Right renal pelvis (tissue), 4 donors: ENCODE results near the gene MCOLN1. TPM values are rescaled to one million over a fixed set of nuclear protein-coding genes. Genes with fewer than 3 reads are reported as not detected.

ENCODE experiments used
- DNase-seq, 4 donors: peaks; one replicate each; pipeline ENCODE4 v3.0.0-alpha.2; 2013; ENCODE audit warnings: low read depth in 4 of 4, low spot score in 3 of 4, missing footprints in 1 of 4
- polyA plus RNA-seq, 4 donors: library from polyadenylated mRNA; unstranded; fragments of 120-200 nt; gene quantifications; one replicate each; pipeline ENCODE4 v1.2.1, GENCODE V29; 2013; ENCODE audit not compliant: insufficient read length in 4 of 4

Gene MCOLN1
- polyA plus RNA-seq, 4 donors: 15.2 to 19.7 (median 16.1) TPM

GRCh38 chr19:7500811-7501450 is 21.5 kb upstream of the MCOLN1 start:
- DNase-seq: peak in 1 of 4 donors; percentile 65

GRCh38 chr19:7502552-7502951 is 19.9 kb upstream of the MCOLN1 start:
- DNase-seq: no peak

GRCh38 chr19:7504684-7505083 is 17.7 kb upstream of the MCOLN1 start:
- no peak for DNase-seq

GRCh38 chr19:7505288-7505681 is 17.1 kb upstream of the MCOLN1 start:
- no peak for DNase-seq

- DNase-seq: no peak
Measured at GRCh38 chr19:7505682-7506384, 16.6 kb upstream of the MCOLN1 start.

- no peak for DNase-seq
Measured at GRCh38 chr19:7506385-7507328, 15.8 kb upstream of the MCOLN1 start.

GRCh38 chr19:7507884-7508283 is 14.5 kb upstream of the MCOLN1 start:
- no peak for DNase-seq

DNA sequence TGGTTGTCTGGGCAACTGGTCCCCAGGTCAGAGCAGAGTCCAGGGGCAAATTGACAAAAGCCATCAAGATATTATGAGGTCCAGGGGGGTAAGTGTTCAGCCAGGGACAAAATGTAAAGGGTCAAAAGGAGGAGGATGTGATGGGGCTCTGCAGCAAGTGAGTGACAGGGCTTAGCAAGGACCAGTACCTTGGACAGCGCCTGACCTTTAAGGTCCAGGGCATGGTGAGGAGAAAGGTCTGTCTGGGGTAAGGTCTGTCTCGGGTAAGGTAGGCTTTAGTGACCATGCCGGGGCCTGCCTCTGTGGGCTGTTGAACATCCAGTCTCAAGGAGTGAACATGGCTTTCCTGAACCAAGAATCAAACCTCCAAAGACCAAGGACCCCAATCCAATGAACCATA is 12.8 kb upstream of the MCOLN1 start:
- DNase-seq: no peak

- DNase-seq: no peak
Measured at GRCh38 chr19:7512400-7512851, 10.0 kb upstream of the MCOLN1 start.

GRCh38 chr19:7513809-7514642 is 8.4 kb upstream of the MCOLN1 start:
- no peak for DNase-seq

- no peak for DNase-seq
Measured at GRCh38 chr19:7515110-7515644, 7.2 kb upstream of the MCOLN1 start.

DNA sequence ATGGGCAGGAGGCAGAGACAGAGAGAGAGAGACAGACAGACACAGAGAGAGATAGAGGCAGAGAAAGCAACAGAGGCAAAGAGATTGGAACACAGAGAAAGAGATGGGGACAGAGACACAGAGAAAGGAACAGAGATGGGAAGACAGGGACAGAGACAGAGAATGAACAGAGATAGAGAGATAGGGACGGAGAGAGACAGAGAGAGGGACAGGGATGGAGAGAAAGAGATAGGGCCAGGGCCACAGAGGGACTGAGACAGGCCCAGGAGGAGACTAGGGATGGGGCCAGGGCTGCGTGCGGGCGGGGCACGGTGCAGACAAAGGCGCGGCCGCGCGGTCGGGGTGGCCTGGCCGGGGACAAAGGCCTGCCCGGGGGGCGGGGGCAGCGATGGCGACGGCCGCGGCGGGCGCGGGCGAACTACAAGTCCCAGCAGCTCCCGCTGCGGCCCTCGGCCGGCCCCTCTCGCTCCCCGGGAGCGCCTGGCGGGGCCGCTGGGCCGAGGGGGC is 6.7 kb upstream of the MCOLN1 start, which contains the start of gene ZNF358:
Gene ZNF358 (plus strand): TSS at position 459 of the 507 bp plus-strand sequence. CDS start 3,140 bp downstream, outside the sequence.
- peak in 1 of 4 donors; percentile 68 for DNase-seq

DNA sequence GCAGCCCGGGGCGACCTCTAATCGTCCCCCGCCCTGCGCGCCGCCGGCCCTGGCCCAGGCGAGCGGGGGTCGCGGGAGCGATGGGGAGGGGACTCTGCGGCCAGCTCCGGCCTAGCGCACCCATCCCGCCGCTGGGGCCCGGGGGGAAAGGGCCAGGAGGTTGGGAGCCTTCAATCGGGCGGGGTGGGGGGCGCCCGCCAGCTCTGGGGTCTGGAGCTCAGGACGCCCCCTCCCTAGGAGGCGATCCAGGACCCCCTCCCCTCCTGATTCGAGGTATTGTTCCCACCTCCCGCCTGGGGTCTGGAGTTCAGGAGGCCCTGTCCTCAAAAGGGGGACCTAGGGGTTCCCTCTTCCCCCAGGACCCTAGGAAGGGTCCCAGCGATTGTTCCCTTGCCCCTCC is 6.1 kb upstream of the MCOLN1 start:
- DNase-seq: no peak

DNA sequence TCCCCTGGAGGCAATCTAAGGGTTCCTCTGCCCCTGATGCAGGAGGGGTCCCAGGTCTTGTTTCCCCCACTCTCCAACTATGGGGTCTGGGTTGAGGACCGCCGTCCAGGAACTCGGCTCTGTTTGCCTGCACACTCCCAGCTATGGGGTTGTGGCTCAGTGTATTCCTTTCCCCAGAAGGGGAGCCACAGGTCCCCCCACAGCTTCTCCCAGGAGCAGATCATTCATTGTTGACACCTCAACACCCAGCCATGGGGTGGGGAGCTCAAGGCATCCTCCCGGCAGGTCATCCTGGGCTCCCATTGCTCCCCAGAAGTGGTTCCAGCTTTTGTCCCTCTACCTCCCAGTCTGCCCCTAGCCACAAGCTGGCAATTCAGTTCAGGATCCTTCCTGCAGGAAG is 5.5 kb upstream of the MCOLN1 start:
- DNase-seq: no peak

GRCh38 chr19:7519361-7520130 is 2.9 kb upstream of the MCOLN1 start:
- no peak for DNase-seq

GRCh38 chr19:7520131-7521051 is 2.0 kb upstream of the MCOLN1 start:
- DNase-seq: no peak

DNA sequence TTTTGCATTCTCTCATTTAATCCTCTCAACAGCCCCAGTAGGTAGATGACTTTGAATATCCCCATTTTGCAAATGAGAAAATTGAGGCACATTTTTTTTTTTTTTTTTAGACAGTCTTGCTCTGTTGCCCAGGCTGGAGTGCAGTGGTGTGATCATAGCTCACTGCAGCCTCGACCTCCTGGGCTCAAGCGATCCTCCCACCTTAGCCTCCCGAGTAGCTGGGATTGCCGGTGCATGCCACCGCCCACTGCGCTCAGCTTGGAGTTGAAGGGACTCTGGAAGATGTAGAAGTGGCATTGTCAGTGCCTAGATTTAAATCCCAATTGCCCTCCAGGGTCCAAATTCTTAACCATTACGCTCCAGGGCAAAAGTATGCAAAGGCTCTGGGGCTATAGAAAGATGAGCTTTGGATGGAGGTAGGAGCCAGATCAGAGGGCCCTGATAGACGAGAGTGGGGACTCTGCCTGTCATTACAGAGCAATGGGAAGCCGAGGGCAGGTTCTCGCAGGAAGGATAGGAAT is 813 bp upstream of the MCOLN1 start:
- DNase-seq: no peak
